ENCODE measurements around the gene NTM.

NTM gene

GRCh38 chr11:131912134-131912533 is 541.7 kb downstream of the NTM start:
- TF ChIP-seq, protein P1, sequence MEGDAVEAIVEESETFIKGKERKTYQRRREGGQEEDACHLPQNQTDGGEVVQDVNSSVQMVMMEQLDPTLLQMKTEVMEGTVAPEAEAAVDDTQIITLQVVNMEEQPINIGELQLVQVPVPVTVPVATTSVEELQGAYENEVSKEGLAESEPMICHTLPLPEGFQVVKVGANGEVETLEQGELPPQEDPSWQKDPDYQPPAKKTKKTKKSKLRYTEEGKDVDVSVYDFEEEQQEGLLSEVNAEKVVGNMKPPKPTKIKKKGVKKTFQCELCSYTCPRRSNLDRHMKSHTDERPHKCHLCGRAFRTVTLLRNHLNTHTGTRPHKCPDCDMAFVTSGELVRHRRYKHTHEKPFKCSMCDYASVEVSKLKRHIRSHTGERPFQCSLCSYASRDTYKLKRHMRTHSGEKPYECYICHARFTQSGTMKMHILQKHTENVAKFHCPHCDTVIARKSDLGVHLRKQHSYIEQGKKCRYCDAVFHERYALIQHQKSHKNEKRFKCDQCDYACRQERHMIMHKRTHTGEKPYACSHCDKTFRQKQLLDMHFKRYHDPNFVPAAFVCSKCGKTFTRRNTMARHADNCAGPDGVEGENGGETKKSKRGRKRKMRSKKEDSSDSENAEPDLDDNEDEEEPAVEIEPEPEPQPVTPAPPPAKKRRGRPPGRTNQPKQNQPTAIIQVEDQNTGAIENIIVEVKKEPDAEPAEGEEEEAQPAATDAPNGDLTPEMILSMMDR (conservative IDR thresholded peaks at IDR 0.05; ENCODE audit: low read length): no peak
- TF ChIP-seq EZH2phosphoT487 (IDR thresholded peaks at IDR 0.05; ENCODE audit: borderline replicate concordance): no peak
- Histone ChIP-seq H3K4me1 (ENCODE audit: insufficient read depth, low read length, poor library complexity, severe bottlenecking) (no peaks in the 10 kb centered on the region), H3K36me3 (ENCODE audit: insufficient read depth, low read length) (no peaks in the 10 kb centered on the region), H3K4me2 (ENCODE audit: low read depth, low read length, poor library complexity, severe bottlenecking) (no peak overlapping the region), H3K9me3 (ENCODE audit: insufficient read depth, low read depth, low read length) (no peaks in the 10 kb centered on the region), H3K9me2 (replicated peaks; ENCODE audit: low read depth, low read length) (no peaks in the 10 kb centered on the region), H4K20me1 (ENCODE audit: insufficient read depth, low read length, poor library complexity, severe bottlenecking) (peaks cover 4% of the 10 kb centered on the region), H3F3A (ENCODE audit: low read depth) (no peaks in the 10 kb centered on the region), H3K4me3 (ENCODE audit: low read length, poor library complexity, severe bottlenecking) (no peak overlapping the region), H3K27me3 (ENCODE audit: insufficient read depth, low read length, poor library complexity, severe bottlenecking) (no peaks in the 10 kb centered on the region), H2AFZ (ENCODE audit: low read length) (no peak overlapping the region), H3K79me2 (ENCODE audit: insufficient read depth, low read length) (no peaks in the 10 kb centered on the region), H3K9ac (ENCODE audit: low read depth, low read length, poor library complexity, severe bottlenecking) (no peak overlapping the region)

DNA sequence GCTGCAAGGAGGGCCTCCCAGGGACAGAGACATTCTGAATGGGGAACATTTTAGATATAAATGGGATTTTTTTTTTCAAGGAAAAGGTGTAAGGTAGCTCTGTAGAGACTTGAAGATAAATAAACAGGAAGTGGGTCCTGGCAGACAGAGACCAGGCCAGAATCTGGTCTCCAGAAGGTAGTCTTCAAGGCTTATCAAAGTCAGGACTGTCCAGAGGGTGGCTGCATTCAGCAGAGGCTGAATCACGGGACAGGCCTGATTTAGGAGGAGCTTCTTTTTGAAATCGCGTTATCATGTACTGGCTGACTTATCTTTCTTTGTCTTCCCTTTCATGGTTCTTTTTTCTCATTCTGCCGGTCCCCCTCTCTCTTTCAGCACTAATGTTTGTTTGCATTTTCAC is 542.9 kb downstream of the NTM start:
- Histone ChIP-seq H3K9me3 (ENCODE audit: insufficient read depth, low read depth, low read length) (no peaks in the 10 kb centered on the region), H3K79me2 (ENCODE audit: insufficient read depth, low read length) (no peaks in the 10 kb centered on the region), H3K4me2 (ENCODE audit: low read depth, low read length, poor library complexity, severe bottlenecking) (no peak overlapping the region), H3K9ac (ENCODE audit: low read depth, low read length, poor library complexity, severe bottlenecking) (no peak overlapping the region), H4K20me1 (ENCODE audit: insufficient read depth, low read length, poor library complexity, severe bottlenecking) (peaks cover 4% of the 10 kb centered on the region), H3K9me2 (replicated peaks; ENCODE audit: low read depth, low read length) (no peaks in the 10 kb centered on the region), H3K36me3 (ENCODE audit: insufficient read depth, low read length) (no peaks in the 10 kb centered on the region), H3K27me3 (ENCODE audit: insufficient read depth, low read length, poor library complexity, severe bottlenecking) (no peaks in the 10 kb centered on the region), H3K4me3 (ENCODE audit: low read length, poor library complexity, severe bottlenecking) (no peak overlapping the region), H3F3A (ENCODE audit: low read depth) (no peaks in the 10 kb centered on the region), H3K4me1 (ENCODE audit: insufficient read depth, low read length, poor library complexity, severe bottlenecking) (no peaks in the 10 kb centered on the region), H2AFZ (ENCODE audit: low read length) (no peak overlapping the region)
- TF ChIP-seq, protein P1 (conservative IDR thresholded peaks at IDR 0.05; ENCODE audit: low read length): no peak
- no peak for TF ChIP-seq EZH2phosphoT487 (IDR thresholded peaks at IDR 0.05; ENCODE audit: borderline replicate concordance)

GRCh38 chr11:131914361-131914774 is 544.0 kb downstream of the NTM start:
- Histone ChIP-seq H3K27me3 (ENCODE audit: insufficient read depth, low read length, poor library complexity, severe bottlenecking) (no peaks in the 10 kb centered on the region), H3F3A (ENCODE audit: low read depth) (no peaks in the 10 kb centered on the region), H4K20me1 (ENCODE audit: insufficient read depth, low read length, poor library complexity, severe bottlenecking) (peaks cover 4% of the 10 kb centered on the region), H3K9me3 (ENCODE audit: insufficient read depth, low read depth, low read length) (no peaks in the 10 kb centered on the region), H2AFZ (ENCODE audit: low read length) (no peak overlapping the region), H3K4me1 (ENCODE audit: insufficient read depth, low read length, poor library complexity, severe bottlenecking) (no peaks in the 10 kb centered on the region), H3K9ac (ENCODE audit: low read depth, low read length, poor library complexity, severe bottlenecking) (no peak overlapping the region), H3K36me3 (ENCODE audit: insufficient read depth, low read length) (no peaks in the 10 kb centered on the region), H3K4me2 (ENCODE audit: low read depth, low read length, poor library complexity, severe bottlenecking) (no peak overlapping the region), H3K9me2 (replicated peaks; ENCODE audit: low read depth, low read length) (no peaks in the 10 kb centered on the region), H3K4me3 (ENCODE audit: low read length, poor library complexity, severe bottlenecking) (no peak overlapping the region), H3K79me2 (ENCODE audit: insufficient read depth, low read length) (no peaks in the 10 kb centered on the region)
- no peak for TF ChIP-seq EZH2phosphoT487 (IDR thresholded peaks at IDR 0.05; ENCODE audit: borderline replicate concordance)
- TF ChIP-seq, protein P1 (conservative IDR thresholded peaks at IDR 0.05; ENCODE audit: low read length): peak; percentile 42; the same call in 1 of the 2 replicates

Measured in Loucy (cell line).